Panc1 (cell line): ENCODE results near the gene EIF2B5. TPM values are rescaled to one million over a fixed set of nuclear protein-coding genes. Genes with fewer than 3 reads are reported as not detected.
"Not testable (repeated sequence)": the region's sequence is repeated elsewhere in the genome, so short reads cannot be mapped to it uniquely, and the experiment has no call there.

ENCODE experiments used
- ATAC-seq: fragments of 200-7000 bp; cut with Tn5 transposase; 2 replicates; pipeline ENCODE4 v1.9.1; 2020; ENCODE audit warnings: mild to moderate bottlenecking, moderate library complexity
- BruUV-seq: library from RNA; stranded (reverse); fragments of 400-500 nt; replicated peaks from 2 replicates; lab custom pipeline; 2021; lab: Mats Ljungman, UMichigan
- CTCF ChIA-PET: fragments of 300-600 bp; sonication (Branson Sonifier 250); formaldehyde crosslinking; loops from one replicate; lab custom pipeline; 2022; ENCODE audit warnings: antibody characterized with exemption; lab: Charles Lee
- POLR2A ChIA-PET: fragments of 300-600 bp; sonication (Branson Sonifier 250); formaldehyde crosslinking; loops from one replicate; lab custom pipeline; 2022; ENCODE audit warnings: antibody characterized with exemption; lab: Charles Lee
- DNase-seq: peaks from one replicate; pipeline ENCODE4 v3.0.0-alpha.2; 2010; ENCODE audit warnings: low read depth, low spot score
- H3K27ac ChIP-seq: 2 replicates; pipeline ENCODE4 v1.5.1; 2011; ENCODE audit warnings: mild to moderate bottlenecking, low read length, inconsistent platforms
- H3K27me3 ChIP-seq: fragments of 200-500 bp; sonication (Bioruptor generic); 2 replicates; pipeline ENCODE4 v1.6.0; 2014; ENCODE audit warnings: low read length, inconsistent platforms; ENCODE audit not compliant: control insufficient read depth, insufficient read depth
- H3K36me3 ChIP-seq: fragments of 200-500 bp; sonication (Bioruptor generic); 2 replicates; pipeline ENCODE4 v1.5.1; 2014; ENCODE audit warnings: inconsistent platforms, mild to moderate bottlenecking, low read length, moderate library complexity; ENCODE audit not compliant: control insufficient read depth, insufficient read depth
- H3K4me1 ChIP-seq: 2 replicates; pipeline ENCODE4 v1.5.1; 2011; ENCODE audit warnings: inconsistent platforms, mild to moderate bottlenecking, low read length, moderate library complexity; ENCODE audit not compliant: control insufficient read depth, insufficient read depth
- H3K4me3 ChIP-seq, 2 experiments: 2 replicates each; pipeline ENCODE4 v1.5.1; 2011 to 2012; ENCODE audit warnings: low read depth in 2 of 2, low read length in 2 of 2, mild to moderate bottlenecking in 2 of 2, inconsistent platforms in 1 of 2, moderate library complexity in 1 of 2
- H3K9me3 ChIP-seq: fragments of 200-500 bp; sonication (Bioruptor generic); 2 replicates; pipeline ENCODE4 v1.5.1; 2014; ENCODE audit warnings: low read depth, mild to moderate bottlenecking, inconsistent platforms, low read length, moderate library complexity; ENCODE audit not compliant: control insufficient read depth, insufficient read depth
- CTCF ChIP-seq: fragments of 450-650 bp; IDR thresholded peaks from 2 replicates; pipeline ENCODE4 v1.5.1; 2017; ENCODE audit warnings: mild to moderate bottlenecking
- POLR2AphosphoS5 ChIP-seq: IDR thresholded peaks from 2 replicates; pipeline ENCODE4 v1.6.1; 2012; ENCODE audit warnings: mild to moderate bottlenecking, low read depth, low read length, moderate library complexity
- REST ChIP-seq, 2 experiments: IDR thresholded peaks; 2 replicates each; pipeline ENCODE4 v1.6.1; 2011 to 2012; ENCODE audit warnings: low read depth in 2 of 2, control low read depth in 1 of 2, low read length in 1 of 2, mild to moderate bottlenecking in 1 of 2, moderate library complexity in 1 of 2; ENCODE audit not compliant: insufficient read depth in 1 of 2
- SIN3A ChIP-seq: IDR thresholded peaks from 2 replicates; pipeline ENCODE4 v1.6.1; 2012; ENCODE audit warnings: low read depth, mild to moderate bottlenecking, low read length, moderate library complexity, borderline replicate concordance; ENCODE audit not compliant: insufficient read depth
- TCF7L2 ChIP-seq: IDR thresholded peaks from 2 replicates; pipeline ENCODE4 v1.6.1; 2011; ENCODE audit warnings: mild to moderate bottlenecking, low read depth, low read length, inconsistent platforms
- in situ Hi-C: cut with HindIII; loops from 2 replicates; pipeline ENCODE4 v1.10.0; 2016; ENCODE audit warnings: low sequenced_read_pairs, low pct_unique_long_range_greater_than_20kb
- intact Hi-C: fragments of 100-400 bp; cut with micrococcal nuclease; formaldehyde crosslinking; loops from one replicate; pipeline ENCODE4 v1.10.0; 2022; ENCODE audit not compliant: unreplicated experiment
- total RNA-seq: library from RNA; stranded (reverse); gene quantifications from one replicate; pipeline ENCODE4 v1.2.1, GENCODE V29; 2021; ENCODE audit not compliant: unreplicated experiment

The EIF2B5 gene
- total RNA-seq, 1 experiment from 2014 or later, result 60.2 TPM

- H3K4me1 ChIP-seq, result peaks cover 4% of the 10 kb centered on the region; the same call in 1 of the 2 replicates
- intact Hi-C loops, result loop anchor here (5.0 to 10.0 kb wide), 2 partner anchors 93 to 136 kb away; no protein-coding TSS in a partner anchor
- no peaks in the 10 kb centered on the region for H3K27me3 ChIP-seq
- in situ Hi-C loops, result no loop called here
- peaks cover 4% of the 10 kb centered on the region; the same call in 1 of the 2 replicates for H3K36me3 ChIP-seq
- ATAC-seq (no peak), DNase-seq (no peak)
- no TSS peak for BruUV-seq
- ChIA-PET POLR2A (interaction anchor here (0.7 kb wide), 1 partner anchor 97 kb away, joined by 4 read pairs; no protein-coding TSS in a partner anchor), CTCF (interaction anchor here (0.6 kb wide), 1 partner anchor 140 kb away, joined by 4 read pairs; no protein-coding TSS in a partner anchor)
- H3K4me3 ChIP-seq, result no peak overlapping the region
- no peak for TF ChIP-seq TCF7L2
- TF ChIP-seq POLR2AphosphoS5, result no peak
- TF ChIP-seq CTCF, result no peak
- no peak for TF ChIP-seq SIN3A
- TF ChIP-seq REST (IDR thresholded peaks at IDR 0.05; ENCODE audit: insufficient read depth in 1 of 2, low read depth in 2 of 2, low read length in 1 of 2), result no peak
- no peak overlapping the region for H3K27ac ChIP-seq
- no peaks in the 10 kb centered on the region for H3K9me3 ChIP-seq
Observed at GRCh38 chr3:184149123-184149522, 14.0 kb downstream of the EIF2B5 start.

- H3K36me3 ChIP-seq, CTCF ChIA-PET, H3K9me3 ChIP-seq, H3K27me3 ChIP-seq, H3K4me1 ChIP-seq, BruUV-seq, H3K4me3 ChIP-seq, POLR2A ChIA-PET, DNase-seq, in situ Hi-C loops, H3K27ac ChIP-seq: not testable (repeated sequence)
- ATAC-seq, result peak; percentile 72
- intact Hi-C loops, result loop anchor here (5.0 to 10.0 kb wide), 2 partner anchors 93 to 135 kb away; no protein-coding TSS in a partner anchor
Observed at GRCh38 chr3:184149770-184150169, 14.6 kb downstream of the EIF2B5 start.
